Astrocyte (in vitro differentiated cells and primary cell): ENCODE results near the gene BLVRB. TPM values are rescaled to one million over a fixed set of nuclear protein-coding genes. Genes with fewer than 3 reads are reported as not detected.

ENCODE experiments used
- DNase-seq: peaks from one replicate; pipeline ENCODE4 v3.0.0-alpha.2; 2010; ENCODE audit warnings: low read depth
- FAIRE-seq: peaks from 2 replicates; lab custom pipeline; 2011; peaks lifted over from hg19 to GRCh38; lab: Jason Lieb, UNC
- H2AFZ ChIP-seq: 2 replicates; pipeline ENCODE4 v1.6.0; 2012; ENCODE audit warnings: low read depth, low read length, inconsistent platforms
- H3K27ac ChIP-seq: 2 replicates; pipeline ENCODE4 v1.5.1; 2011; ENCODE audit warnings: low read depth, low read length, inconsistent platforms
- H3K27me3 ChIP-seq: 2 replicates; pipeline ENCODE4 v1.6.0; 2011; ENCODE audit warnings: low read length, inconsistent platforms; ENCODE audit not compliant: insufficient read depth
- H3K36me3 ChIP-seq: 2 replicates; pipeline ENCODE4 v1.5.1; 2011; ENCODE audit warnings: low read length, inconsistent platforms; ENCODE audit not compliant: insufficient read depth
- H3K4me1 ChIP-seq: 2 replicates; pipeline ENCODE4 v1.5.1; 2011; ENCODE audit warnings: low read length, inconsistent platforms; ENCODE audit not compliant: insufficient read depth
- H3K4me2 ChIP-seq: 2 replicates; pipeline ENCODE4 v1.6.0; 2012; ENCODE audit warnings: low read length, inconsistent platforms
- H3K4me3 ChIP-seq: 2 replicates; pipeline ENCODE4 v1.5.1; 2011; ENCODE audit warnings: low read depth, mild to moderate bottlenecking, low read length, inconsistent platforms; ENCODE audit not compliant: insufficient read depth
- H3K79me2 ChIP-seq: 2 replicates; pipeline ENCODE4 v1.6.0; 2012; ENCODE audit warnings: mild to moderate bottlenecking, low read length, inconsistent platforms; ENCODE audit not compliant: insufficient read depth
- H3K9ac ChIP-seq: 2 replicates; pipeline ENCODE4 v1.6.0; 2012; ENCODE audit warnings: mild to moderate bottlenecking, low read length, inconsistent platforms
- H3K9me3 ChIP-seq: 2 replicates; pipeline ENCODE4 v1.5.1; 2012; ENCODE audit warnings: low read depth, mild to moderate bottlenecking, low read length, inconsistent platforms; ENCODE audit not compliant: insufficient read depth
- H4K20me1 ChIP-seq: 2 replicates; pipeline ENCODE4 v1.6.0; 2012; ENCODE audit warnings: low read length, inconsistent platforms; ENCODE audit not compliant: insufficient read depth
- H3K27ac Mint-ChIP-seq: one replicate; pipeline ENCODE4 v1.8.0; 2021; ENCODE audit warnings: mild to moderate bottlenecking, mixed read lengths; ENCODE audit not compliant: unreplicated experiment
- H3K27me3 Mint-ChIP-seq: one replicate; pipeline ENCODE4 v1.8.0; 2021; ENCODE audit warnings: low read depth, mixed read lengths; ENCODE audit not compliant: unreplicated experiment
- H3K36me3 Mint-ChIP-seq: one replicate; pipeline ENCODE4 v1.8.0; 2021; ENCODE audit warnings: low read depth, mixed read lengths; ENCODE audit not compliant: unreplicated experiment
- H3K4me1 Mint-ChIP-seq: one replicate; pipeline ENCODE4 v1.8.0; 2021; ENCODE audit warnings: low read depth, mixed read lengths; ENCODE audit not compliant: unreplicated experiment
- H3K4me3 Mint-ChIP-seq: one replicate; pipeline ENCODE4 v1.8.0; 2021; ENCODE audit warnings: mild to moderate bottlenecking, moderate library complexity, mixed read lengths; ENCODE audit not compliant: unreplicated experiment
- H3K9me3 Mint-ChIP-seq: one replicate; pipeline ENCODE4 v1.8.0; 2021; ENCODE audit warnings: mild to moderate bottlenecking, mixed read lengths; ENCODE audit not compliant: unreplicated experiment
- CTCF ChIP-seq: IDR thresholded peaks from 2 replicates; pipeline ENCODE4 v1.5.1; 2011; ENCODE audit warnings: low read depth, mild to moderate bottlenecking, inconsistent platforms, low read length, moderate library complexity; ENCODE audit not compliant: insufficient read depth
- EZH2 ChIP-seq: IDR thresholded peaks from 2 replicates; pipeline ENCODE4 v1.6.1; 2012; ENCODE audit warnings: mild to moderate bottlenecking, low read length, inconsistent platforms; ENCODE audit not compliant: insufficient read depth
- total RNA-seq: library from RNA; stranded (reverse); gene quantifications from 2 replicates; pipeline ENCODE4 v1.2.1, GENCODE V29; 2021

Gene BLVRB
- total RNA-seq, 1 donor from 2014 or later = 27.1 TPM

DNA sequence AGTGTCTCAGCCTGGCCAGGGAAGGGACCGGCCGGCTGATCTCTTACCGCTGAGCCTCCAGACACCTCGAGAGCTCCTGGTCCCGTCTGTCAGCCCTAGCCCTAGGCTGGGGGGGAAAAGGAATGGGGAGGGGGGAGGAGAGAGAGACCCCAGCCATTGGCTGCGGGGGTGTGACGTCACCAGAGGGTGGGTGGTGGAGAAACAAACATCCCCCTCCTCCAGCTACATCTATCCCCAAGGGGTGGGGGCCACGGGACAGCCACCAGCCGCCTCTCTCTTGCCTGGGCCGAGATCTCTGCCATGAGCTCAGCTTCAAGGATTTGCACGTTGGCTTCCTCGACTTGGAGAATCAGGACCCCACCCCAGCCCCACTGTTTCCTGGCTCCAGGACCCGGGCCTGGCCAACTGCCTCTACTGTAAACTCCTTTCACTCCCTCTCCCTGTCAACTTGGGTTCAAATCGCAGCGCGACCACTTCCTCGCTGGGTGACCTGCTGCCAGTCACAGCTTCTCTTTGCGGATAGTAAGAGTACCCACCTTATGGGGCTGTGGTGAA is 52.2 kb downstream of the BLVRB start, which contains the start of gene PRX:
PRX (minus strand) TSS at position 88 of the 555 bp plus-strand sequence. CDS start 5,446 bp downstream, outside the sequence.
- peaks cover 11% of the 10 kb centered on the region for H3K4me1 ChIP-seq
- no peaks in the 10 kb centered on the region for H3K9me3 ChIP-seq
- Mint-ChIP-seq H3K27ac (no peak within 1 kb of the TSS), H3K36me3 (no peaks in the 10 kb centered on the region), H3K27me3 (peaks cover 2% of the 10 kb centered on the region), H3K4me3 (no peak within 1 kb of the TSS), H3K4me1 (peaks cover 1% of the 10 kb centered on the region), H3K9me3 (no peaks in the 10 kb centered on the region)
- H3K4me3 ChIP-seq = no peak within 1 kb of the TSS
- no peak within 1 kb of the TSS for H3K9ac ChIP-seq
- H3K27ac ChIP-seq = no peak within 1 kb of the TSS
- H3K27me3 ChIP-seq = no peaks in the 10 kb centered on the region
- TF ChIP-seq CTCF = no peak
- TF ChIP-seq EZH2 = no peak
- no peak within 1 kb of the TSS for H2AFZ ChIP-seq
- no peaks in the 10 kb centered on the region for H3K79me2 ChIP-seq
- no peak for FAIRE-seq
- no peak within 1 kb of the TSS for H3K4me2 ChIP-seq
- no peak for DNase-seq
- H4K20me1 ChIP-seq = no peaks in the 10 kb centered on the region
- no peaks in the 10 kb centered on the region for H3K36me3 ChIP-seq

DNA sequence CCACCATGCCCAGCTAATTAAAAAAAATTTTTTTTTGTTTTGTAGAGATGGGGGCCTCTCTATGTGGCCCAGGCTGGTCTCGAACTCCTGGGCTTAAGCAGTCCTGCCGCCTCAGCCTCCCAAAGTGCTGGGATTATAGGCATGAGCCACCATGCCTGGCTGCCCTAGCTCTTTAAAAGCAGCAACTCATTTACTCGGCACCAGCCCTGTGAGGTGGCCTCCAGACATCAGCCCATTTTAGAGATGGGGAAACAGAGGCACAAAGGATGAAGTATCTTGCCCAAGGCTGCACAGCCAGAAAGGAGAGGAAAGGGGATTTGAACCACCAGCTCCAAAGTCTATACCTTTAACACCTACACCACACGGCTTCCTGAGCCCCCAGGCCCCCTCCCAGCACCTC is 52.7 kb downstream of the BLVRB start:
- H3K36me3 Mint-ChIP-seq = no peaks in the 10 kb centered on the region

More for the DNA sequence above, 52.7 kb downstream of the BLVRB start:
- no peak for TF ChIP-seq CTCF
- TF ChIP-seq EZH2 = no peak
- Histone ChIP-seq H3K36me3 (no peaks in the 10 kb centered on the region), H3K79me2 (no peaks in the 10 kb centered on the region), H3K27me3 (no peaks in the 10 kb centered on the region), H3K27ac (no peak overlapping the region), H3K9ac (no peak overlapping the region), H3K9me3 (no peaks in the 10 kb centered on the region), H2AFZ (no peak overlapping the region), H3K4me1 (peaks cover 11% of the 10 kb centered on the region), H3K4me2 (no peak overlapping the region), H4K20me1 (no peaks in the 10 kb centered on the region), H3K4me3 (no peak overlapping the region)
- Mint-ChIP-seq H3K27ac (no peak overlapping the region), H3K9me3 (no peaks in the 10 kb centered on the region), H3K27me3 (peaks cover 2% of the 10 kb centered on the region), H3K4me3 (no peak overlapping the region), H3K4me1 (peaks cover 1% of the 10 kb centered on the region)
- DNase-seq = no peak
- no peak for FAIRE-seq
